MCF 10A (cell line): ENCODE results near the gene EXOC3L2. TPM values are rescaled to one million over a fixed set of nuclear protein-coding genes. Genes with fewer than 3 reads are reported as not detected.

Experiments
- BruUV-seq: library from RNA; stranded (reverse); fragments of 400-500 nt; replicated peaks from 2 replicates; lab custom pipeline; 2021; lab: Mats Ljungman, UMichigan
- CTCF ChIA-PET: fragments of 300-600 bp; sonication (Branson Sonifier 250); formaldehyde crosslinking; extraction: SDS; loops from one replicate; lab custom pipeline; 2021; ENCODE audit warnings: antibody characterized with exemption, inconsistent platforms; lab: Yijun Ruan, JAX
- POLR2A ChIA-PET: fragments of 300-600, 350-650 bp; sonication (Branson Sonifier 250); formaldehyde crosslinking; extraction: SDS; loops from one replicate; lab custom pipeline; 2020; ENCODE audit warnings: antibody characterized with exemption, inconsistent platforms; lab: Yijun Ruan, JAX
- DNase-seq: peaks from one replicate; pipeline ENCODE4 v3.0.0-alpha.2; 2018; ENCODE audit not compliant: unreplicated experiment
- H3K27ac Mint-ChIP-seq: one replicate; pipeline ENCODE4 v1.8.0; 2022; ENCODE audit warnings: mild to moderate bottlenecking, low read depth, mixed read lengths; ENCODE audit not compliant: unreplicated experiment
- H3K27me3 Mint-ChIP-seq: one replicate; pipeline ENCODE4 v1.8.0; 2022; ENCODE audit warnings: mixed read lengths; ENCODE audit not compliant: insufficient read depth, unreplicated experiment
- H3K36me3 Mint-ChIP-seq: one replicate; pipeline ENCODE4 v1.8.0; 2022; ENCODE audit warnings: mild to moderate bottlenecking, moderate library complexity, mixed read lengths; ENCODE audit not compliant: insufficient read depth, unreplicated experiment
- H3K4me1 Mint-ChIP-seq: one replicate; pipeline ENCODE4 v1.8.0; 2022; ENCODE audit warnings: mixed read lengths; ENCODE audit not compliant: insufficient read depth, unreplicated experiment
- H3K4me3 Mint-ChIP-seq: one replicate; pipeline ENCODE4 v1.8.0; 2022; ENCODE audit warnings: mild to moderate bottlenecking, moderate library complexity, mixed read lengths; ENCODE audit not compliant: unreplicated experiment
- H3K9me3 Mint-ChIP-seq: one replicate; pipeline ENCODE4 v1.8.0; 2022; ENCODE audit warnings: mixed read lengths; ENCODE audit not compliant: unreplicated experiment
- CTCF ChIP-seq: fragments of 200-600 bp; IDR thresholded peaks from one replicate; pipeline ENCODE4 v1.8.0; 2022; ENCODE audit warnings: antibody characterized with exemption, mild to moderate bottlenecking; ENCODE audit not compliant: unreplicated experiment
- intact Hi-C: fragments of 100-400 bp; cut with micrococcal nuclease; formaldehyde crosslinking; loops from 2 replicates; pipeline ENCODE4 v1.14.1; 2022
- total RNA-seq: library from RNA; stranded (reverse); gene quantifications from 2 replicates; pipeline ENCODE4 v1.2.3, GENCODE V29; 2022

The EXOC3L2 gene
- total RNA-seq, 1 experiment from 2014 or later, result not detected

GRCh38 chr19:45184115-45184514, 61.1 kb downstream of the EXOC3L2 start:
- intact Hi-C loops, result no loop called here
- no peak for TF ChIP-seq CTCF
- Mint-ChIP-seq H3K27me3 (no peaks in the 10 kb centered on the region), H3K9me3 (no peaks in the 10 kb centered on the region), H3K4me3 (no peak overlapping the region), H3K36me3 (no peaks in the 10 kb centered on the region), H3K4me1 (peaks cover 19% of the 10 kb centered on the region), H3K27ac (no peak overlapping the region)
- ChIA-PET POLR2A (no interaction called here), CTCF (interaction anchor here (0.6 kb wide), 1 partner anchor 53 kb away, joined by 4 read pairs; no protein-coding TSS in a partner anchor)
- BruUV-seq, result no TSS peak
- DNase-seq, result no peak

GRCh38 chr19:45182758-45183157, 62.4 kb downstream of the EXOC3L2 start:
- BruUV-seq, result no TSS peak
- H3K27ac Mint-ChIP-seq, result peak overlapping the region; percentile 31
- intact Hi-C loops, result no loop called here
- H3K4me1 Mint-ChIP-seq, result peaks cover 19% of the 10 kb centered on the region
- H3K36me3 Mint-ChIP-seq, result peaks cover 4% of the 10 kb centered on the region
- H3K27me3 Mint-ChIP-seq, result no peaks in the 10 kb centered on the region
- no peak for TF ChIP-seq CTCF
- POLR2A ChIA-PET, result interaction anchor here (1.2 kb wide), 1 partner anchor 91 kb away, joined by 4 read pairs; no protein-coding TSS in a partner anchor
- CTCF ChIA-PET, result interaction anchor here (0.6 to 1.1 kb wide), 4 partner anchors 15 to 67 kb away, joined by 3 read pairs; no protein-coding TSS in a partner anchor
- H3K4me3 Mint-ChIP-seq, result no peak overlapping the region
- no peaks in the 10 kb centered on the region for H3K9me3 Mint-ChIP-seq
- DNase-seq, result peak; percentile 64

GRCh38 chr19:45180936-45181335, 64.3 kb downstream of the EXOC3L2 start:
- H3K27ac Mint-ChIP-seq, result no peak overlapping the region
- CTCF ChIA-PET, result interaction anchor here (0.6 to 0.7 kb wide), 3 partner anchors 158 to 288 kb away, joined by 3 read pairs; no protein-coding TSS in a partner anchor

More at GRCh38 chr19:45180936-45181335, 64.3 kb downstream of the EXOC3L2 start:
- DNase-seq, result no peak
- POLR2A ChIA-PET, result interaction anchor here (0.6 to 0.9 kb wide), 2 partner anchors 15 to 229 kb away, joined by 3 read pairs; no protein-coding TSS in a partner anchor
- H3K4me1 Mint-ChIP-seq, result peaks cover 19% of the 10 kb centered on the region
- no peaks in the 10 kb centered on the region for H3K9me3 Mint-ChIP-seq
- intact Hi-C loops, result no loop called here
- H3K27me3 Mint-ChIP-seq, result no peaks in the 10 kb centered on the region
- TF ChIP-seq CTCF, result no peak
- peaks cover 4% of the 10 kb centered on the region for H3K36me3 Mint-ChIP-seq
- peak overlapping the region; percentile 87 for H3K4me3 Mint-ChIP-seq
- BruUV-seq, result no TSS peak
